IMR-90 (cell line): ENCODE data around the gene LAMC2.

Experiments
- CTCF ChIP-seq: conservative IDR thresholded peaks from 2 replicates; pipeline ENCODE4 v1.5.1; 2012; ENCODE audit warnings: mild to moderate bottlenecking, low read depth, low read length, improper control_type of control experiment
- FOS ChIP-seq: fragments of 150-350 bp; IDR thresholded peaks from 2 replicates; pipeline ENCODE4 v1.6.1; 2016; ENCODE audit warnings: low read depth, low read length
- MXI1 ChIP-seq: IDR thresholded peaks from 2 replicates; pipeline ENCODE4 v1.6.1; 2012; ENCODE audit warnings: low read depth, mild to moderate bottlenecking, low read length, moderate library complexity, borderline replicate concordance
- POLR2A ChIP-seq: IDR thresholded peaks from 2 replicates; pipeline ENCODE4 v1.6.1; 2012; ENCODE audit warnings: mild to moderate bottlenecking, low read depth, low read length
- RCOR1 ChIP-seq: IDR thresholded peaks from 2 replicates; pipeline ENCODE4 v1.6.1; 2012; ENCODE audit warnings: mild to moderate bottlenecking, low read length, improper control_type of control experiment; ENCODE audit not compliant: insufficient replicate concordance
- RFX5 ChIP-seq: IDR thresholded peaks from 2 replicates; pipeline ENCODE4 v1.8.0; 2012; ENCODE audit warnings: low read depth, mild to moderate bottlenecking, low read length, moderate library complexity
- USF2 ChIP-seq: fragments of 150-350 bp; IDR thresholded peaks from 2 replicates; pipeline ENCODE4 v1.6.1; 2017; ENCODE audit warnings: mild to moderate bottlenecking, antibody characterized with exemption, low read length, low read depth

- TF ChIP-seq MXI1 (no peak), USF2 (no peak), CTCF (no peak), RFX5 (no peak), RCOR1 (no peak), POLR2A (no peak), FOS (no peak)
Measured at GRCh38 chr1:183239793-183240525, 53.9 kb downstream of the LAMC2 start.
